Vagina (tissue), 2 donors: Measurements from ENCODE around the gene KRTAP12-4. TPM values are rescaled to one million over a fixed set of nuclear protein-coding genes. Genes with fewer than 3 reads are reported as not detected.
"Not testable (repeated sequence)": the region's sequence is repeated elsewhere in the genome, so short reads cannot be mapped to it uniquely, and the experiment has no call there.

Experiments
- DNase-seq, 2 donors: peaks; one replicate each; pipeline ENCODE4 v3.0.0-alpha.2; 2017; ENCODE audit errors: extremely low spot score in 2 of 2
- H3K27ac ChIP-seq: fragments of 200-600 bp; sonication (generic); one replicate; pipeline ENCODE4 v1.5.1; 2019
- H3K27me3 ChIP-seq: fragments of 200-600 bp; sonication (generic); one replicate; pipeline ENCODE4 v1.5.1; 2019
- H3K36me3 ChIP-seq, 2 donors: fragments of 200-600 bp; sonication (generic); one replicate each; pipeline ENCODE4 v1.5.1; 2017 to 2019
- H3K4me1 ChIP-seq: fragments of 200-600 bp; sonication (generic); one replicate; pipeline ENCODE4 v1.5.1; 2019
- H3K4me3 ChIP-seq, 2 donors: fragments of 200-600 bp; sonication (generic); 1 replicate in 1 of 2; 2 replicates in 1 of 2; pipeline ENCODE4 v1.5.1; 2016 to 2019
- H3K9me3 ChIP-seq: fragments of 200-600 bp; sonication (generic); one replicate; pipeline ENCODE4 v1.5.1; 2019
- POLR2A ChIP-seq, 2 donors: fragments of 450-650 bp; IDR thresholded peaks; one replicate each; pipeline ENCODE4 v1.6.1; 2017; ENCODE audit warnings: antibody characterized with exemption in 2 of 2, mild to moderate bottlenecking in 2 of 2, moderate library complexity in 2 of 2
- POLR2AphosphoS5 ChIP-seq, 2 donors: sonication (generic); formaldehyde crosslinking; IDR thresholded peaks; one replicate each; pipeline ENCODE4 v1.9.0; 2017; ENCODE audit warnings: antibody characterized with exemption in 2 of 2, mild to moderate bottlenecking in 2 of 2, low read depth in 1 of 2; ENCODE audit not compliant: insufficient read depth in 1 of 2
- intact Hi-C: fragments of 100-400 bp; cut with DNase I; formaldehyde crosslinking; loops from one replicate; pipeline ENCODE4 v1.15.1; 2023
- total RNA-seq: library from RNA; depleted of rRNA; stranded (reverse); fragments of >200 nt; gene quantifications from one replicate; pipeline ENCODE4 v1.2.3, GENCODE V29; 2016
- TF ChIP-seq, protein P1 (sequence below), 3 experiments: fragments of 450-650 bp in 2 of 3; fragments of 200-600 bp in 1 of 3; sonication (generic) in 1 of 3; IDR thresholded peaks; one replicate each; pipeline ENCODE4 v1.5.1; 2017 to 2019; ENCODE audit warnings: antibody characterized with exemption in 3 of 3, mild to moderate bottlenecking in 2 of 3, moderate library complexity in 2 of 3

The KRTAP12-4 gene
- total RNA-seq, 1 donor from 2014 or later, result not detected

DNA sequence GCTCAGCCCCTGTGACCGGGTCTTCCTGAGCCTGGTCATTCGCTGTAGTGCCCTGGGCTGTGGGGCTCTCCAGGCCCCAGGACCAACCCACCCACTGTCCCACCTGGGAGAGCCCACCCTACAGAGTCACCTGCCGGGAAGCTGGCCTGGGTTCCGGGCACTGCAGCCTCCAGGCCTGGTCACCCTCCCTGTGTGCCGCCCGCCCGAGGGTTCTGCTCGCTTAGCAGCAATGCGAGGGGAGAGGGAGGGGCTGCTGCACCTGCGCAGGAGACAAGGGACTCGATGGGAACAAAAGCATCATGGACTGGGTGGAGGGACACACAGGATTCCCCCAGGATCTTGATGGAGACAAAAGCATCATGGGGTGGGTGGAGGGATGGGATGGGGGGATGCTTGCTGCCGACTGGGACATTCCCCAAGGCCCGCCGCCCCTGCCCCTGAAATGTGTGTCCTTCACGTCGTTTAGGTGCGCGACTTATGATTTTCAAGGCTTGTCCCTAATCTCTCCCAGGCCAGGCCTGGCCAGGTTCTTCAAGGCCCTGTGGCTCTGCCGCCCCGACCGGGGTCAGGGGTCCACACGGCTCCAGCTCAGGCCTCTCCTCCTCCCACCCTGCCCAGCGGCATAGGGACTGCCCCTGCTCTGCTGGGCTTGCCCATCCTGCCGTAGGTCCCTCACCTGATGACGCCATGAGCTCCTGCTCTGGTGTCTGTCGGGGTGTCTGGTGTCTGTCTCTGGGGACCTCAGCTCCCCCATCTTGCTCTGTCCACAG, 40.9 kb downstream of the KRTAP12-4 start:
- TF ChIP-seq POLR2A (IDR thresholded peaks at IDR 0.05) (no peak), POLR2AphosphoS5 (IDR thresholded peaks at IDR 0.05; ENCODE audit: insufficient read depth in 1 of 2, low read depth in 1 of 2) (no peak)
- TF ChIP-seq, protein P1, sequence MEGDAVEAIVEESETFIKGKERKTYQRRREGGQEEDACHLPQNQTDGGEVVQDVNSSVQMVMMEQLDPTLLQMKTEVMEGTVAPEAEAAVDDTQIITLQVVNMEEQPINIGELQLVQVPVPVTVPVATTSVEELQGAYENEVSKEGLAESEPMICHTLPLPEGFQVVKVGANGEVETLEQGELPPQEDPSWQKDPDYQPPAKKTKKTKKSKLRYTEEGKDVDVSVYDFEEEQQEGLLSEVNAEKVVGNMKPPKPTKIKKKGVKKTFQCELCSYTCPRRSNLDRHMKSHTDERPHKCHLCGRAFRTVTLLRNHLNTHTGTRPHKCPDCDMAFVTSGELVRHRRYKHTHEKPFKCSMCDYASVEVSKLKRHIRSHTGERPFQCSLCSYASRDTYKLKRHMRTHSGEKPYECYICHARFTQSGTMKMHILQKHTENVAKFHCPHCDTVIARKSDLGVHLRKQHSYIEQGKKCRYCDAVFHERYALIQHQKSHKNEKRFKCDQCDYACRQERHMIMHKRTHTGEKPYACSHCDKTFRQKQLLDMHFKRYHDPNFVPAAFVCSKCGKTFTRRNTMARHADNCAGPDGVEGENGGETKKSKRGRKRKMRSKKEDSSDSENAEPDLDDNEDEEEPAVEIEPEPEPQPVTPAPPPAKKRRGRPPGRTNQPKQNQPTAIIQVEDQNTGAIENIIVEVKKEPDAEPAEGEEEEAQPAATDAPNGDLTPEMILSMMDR (IDR thresholded peaks at IDR 0.05), result no peak
- H3K9me3 ChIP-seq, result peaks cover 5% of the 10 kb centered on the region
- no peak overlapping the region for H3K27ac ChIP-seq
- intact Hi-C loops, result no loop called here
- H3K36me3 ChIP-seq, result no peaks in the 10 kb centered on the region
- H3K4me1 ChIP-seq, result no peaks in the 10 kb centered on the region
- peak in 1 of 2 donors; percentile 74 for DNase-seq
- no peak overlapping the region for H3K4me3 ChIP-seq
- no peaks in the 10 kb centered on the region for H3K27me3 ChIP-seq

DNA sequence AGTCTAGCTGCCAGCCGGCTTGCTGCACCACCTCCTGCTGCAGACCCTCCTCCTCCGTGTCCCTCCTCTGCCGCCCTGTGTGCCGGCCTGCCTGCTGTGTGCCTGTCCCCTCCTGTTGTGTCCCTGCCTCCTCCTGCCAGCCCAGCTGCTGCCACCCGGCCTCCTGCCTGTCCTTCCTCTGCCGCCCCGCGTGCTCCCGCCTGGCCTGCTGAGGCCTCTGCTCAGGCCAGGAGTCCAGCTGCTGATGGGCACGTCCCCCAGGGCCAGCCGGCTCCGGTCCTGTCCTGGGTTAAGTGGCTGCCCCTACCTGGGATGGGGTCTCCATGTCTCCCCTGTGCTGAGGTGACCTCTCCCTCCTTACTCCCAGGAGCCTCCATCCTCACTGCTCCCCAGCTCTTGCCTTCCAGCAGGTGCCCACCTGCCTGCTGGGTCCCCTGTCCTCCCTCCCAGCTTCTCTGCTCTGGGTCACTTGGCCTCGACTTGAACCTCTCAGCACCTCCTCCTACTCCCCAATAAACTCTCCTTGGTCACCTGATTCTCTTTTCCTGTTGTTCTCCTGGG, 41.7 kb downstream of the KRTAP12-4 start:
- peaks cover 5% of the 10 kb centered on the region for H3K9me3 ChIP-seq
- no peak for TF ChIP-seq POLR2AphosphoS5 (IDR thresholded peaks at IDR 0.05; ENCODE audit: insufficient read depth in 1 of 2, low read depth in 1 of 2)
- no peak for TF ChIP-seq POLR2A (IDR thresholded peaks at IDR 0.05)
- TF ChIP-seq, protein P1 (IDR thresholded peaks at IDR 0.05), result no peak
- no peaks in the 10 kb centered on the region for H3K36me3 ChIP-seq
- H3K4me1 ChIP-seq, result no peaks in the 10 kb centered on the region
- intact Hi-C loops, result no loop called here
- H3K27me3 ChIP-seq, result no peaks in the 10 kb centered on the region
- H3K4me3 ChIP-seq, result no peak overlapping the region
- peak in 1 of 2 donors; percentile 94 for DNase-seq
- H3K27ac ChIP-seq, result no peak overlapping the region

- Histone ChIP-seq H3K27ac (no peak within 1 kb of the TSS), H3K4me3 (no peak within 1 kb of the TSS), H3K9me3 (peaks cover 5% of the 10 kb centered on the region), H3K4me1 (no peaks in the 10 kb centered on the region), H3K36me3 (no peaks in the 10 kb centered on the region), H3K27me3 (no peaks in the 10 kb centered on the region)
- DNase-seq, result peak in 1 of 2 donors; percentile 74
- TF ChIP-seq, protein P1 (IDR thresholded peaks at IDR 0.05), result no peak
- TF ChIP-seq POLR2A (IDR thresholded peaks at IDR 0.05) (no peak), POLR2AphosphoS5 (IDR thresholded peaks at IDR 0.05; ENCODE audit: insufficient read depth in 1 of 2, low read depth in 1 of 2) (no peak)
- intact Hi-C loops, result no loop called here
These were observed 42.4 kb downstream of the KRTAP12-4 start, which contains the start of gene KRTAP10-8 for GRCh38 chr21:44612029-44612486. KRTAP10-8 (plus strand) TSS chr21:44612079; CDS start chr21:44612101, 22 bp downstream.

DNA sequence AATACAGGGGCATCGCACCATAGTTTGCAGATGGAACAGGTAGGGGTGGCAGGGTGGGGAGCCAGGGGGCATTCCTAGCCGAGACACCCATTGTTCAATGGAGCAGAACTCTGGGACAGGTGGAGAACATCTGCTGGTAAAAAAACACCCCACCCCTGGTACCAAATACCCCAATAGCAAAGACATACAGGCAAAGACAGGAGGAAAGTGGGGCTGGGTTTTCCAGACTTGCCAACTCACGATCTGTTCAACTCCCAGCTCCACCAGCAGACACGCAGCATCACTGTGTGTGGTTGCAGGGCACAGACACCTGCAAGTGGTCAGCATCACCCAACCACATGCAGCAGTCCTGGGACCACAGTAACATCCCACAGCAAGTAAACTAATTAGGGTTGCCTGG, 42.9 kb downstream of the KRTAP12-4 start:
- no peaks in the 10 kb centered on the region for H3K36me3 ChIP-seq
- H3K27me3 ChIP-seq, result no peaks in the 10 kb centered on the region
- H3K27ac ChIP-seq, result no peak overlapping the region
- H3K4me1 ChIP-seq, result no peaks in the 10 kb centered on the region
- TF ChIP-seq, protein P1 (IDR thresholded peaks at IDR 0.05), result no peak
- TF ChIP-seq POLR2AphosphoS5 (IDR thresholded peaks at IDR 0.05; ENCODE audit: insufficient read depth in 1 of 2, low read depth in 1 of 2) (no peak), POLR2A (IDR thresholded peaks at IDR 0.05) (no peak)
- H3K4me3 ChIP-seq, result no peak overlapping the region
- peak in 1 of 2 donors; percentile 58 for DNase-seq
- peaks cover 5% of the 10 kb centered on the region for H3K9me3 ChIP-seq
- intact Hi-C loops, result no loop called here

DNA sequence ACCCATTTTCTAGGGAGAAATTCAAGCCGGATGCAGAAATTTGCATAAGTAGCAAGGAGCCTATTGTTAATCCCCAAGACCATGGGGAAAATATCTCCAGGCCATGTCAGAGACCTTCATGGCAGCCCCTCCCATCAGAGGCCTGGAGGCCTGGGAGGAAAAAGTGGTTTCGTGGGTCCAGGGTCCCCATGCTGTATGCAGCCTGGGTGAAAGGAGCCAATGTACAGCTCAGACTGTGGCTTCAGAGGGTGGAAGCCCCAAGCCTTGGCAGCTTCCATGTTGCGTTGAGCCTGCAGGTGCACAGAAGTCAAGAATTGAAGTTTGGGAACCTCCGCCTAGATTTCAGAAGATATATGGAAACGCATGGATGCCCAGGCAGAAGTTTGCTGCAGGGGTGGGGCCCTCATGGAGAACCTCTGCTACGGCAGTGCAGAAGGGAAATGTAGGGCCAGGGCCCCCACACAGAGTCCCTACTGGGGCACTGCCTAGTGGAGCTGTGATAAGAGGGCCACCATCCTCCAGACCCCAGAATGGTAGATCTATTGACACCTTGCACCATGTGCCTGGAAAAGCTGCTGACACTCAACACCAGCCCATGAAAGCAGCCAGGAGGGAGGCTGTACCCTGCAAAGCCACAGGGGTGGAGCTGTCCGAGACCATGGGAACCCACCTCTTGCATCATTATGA, 44.2 kb downstream of the KRTAP12-4 start:
- DNase-seq, H3K36me3 ChIP-seq, intact Hi-C loops: not testable (repeated sequence)

More for the DNA sequence above, 44.2 kb downstream of the KRTAP12-4 start:
- H3K27ac ChIP-seq, H3K27me3 ChIP-seq, H3K4me3 ChIP-seq, H3K9me3 ChIP-seq, H3K4me1 ChIP-seq: not testable (repeated sequence)
